Activated CD8-positive, alpha-beta memory T cell treated with anti-CD3 and anti-CD28 coated beads, Interleukin-2, amount 50 U/mL, for 24 hours (primary cell): Measurements from ENCODE around the gene PANK4.

Experiments used
- DNase-seq: peaks from one replicate; pipeline ENCODE4 v3.0.0-alpha.2; 2020; ENCODE audit errors: extremely low read depth

The PANK4 gene

DNA sequence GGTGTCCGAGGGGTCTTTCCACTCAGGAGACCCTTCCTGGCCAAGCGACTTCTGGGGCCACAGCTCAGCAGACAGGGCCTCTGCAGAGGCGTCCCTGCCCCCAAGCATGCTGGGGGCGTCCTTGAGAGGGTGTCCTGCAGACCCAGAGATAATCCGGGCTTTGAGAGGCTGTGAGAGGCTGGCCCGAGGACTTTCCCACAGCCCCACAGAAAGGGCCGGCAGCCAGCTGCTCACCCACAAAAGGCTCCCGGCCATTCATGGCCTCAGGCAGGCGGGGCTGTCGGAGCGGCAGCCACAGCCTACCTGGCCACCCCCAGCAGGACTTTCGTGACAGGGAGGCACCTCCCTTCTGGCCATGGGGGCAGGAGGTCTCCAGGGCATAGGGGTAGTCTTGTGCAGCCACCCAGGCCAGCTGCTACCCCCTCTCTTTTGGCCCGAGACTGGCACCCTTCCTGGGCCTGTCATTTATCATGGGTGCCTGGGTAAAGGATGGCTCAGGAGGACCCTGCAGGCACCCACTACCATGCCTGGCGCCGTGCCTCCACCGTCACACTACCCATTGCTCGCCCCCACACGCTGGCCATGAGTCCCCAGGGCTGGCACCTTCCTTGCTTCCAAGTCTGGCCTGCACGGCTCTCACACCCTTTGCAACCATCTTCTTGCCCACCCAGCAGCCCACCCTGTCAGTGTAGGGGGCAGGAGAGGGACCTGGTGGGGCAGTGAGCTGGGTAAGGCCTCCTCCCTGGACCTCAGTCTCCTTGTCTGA, 18.7 kb upstream of the PANK4 start:
- DNase-seq = no peak

DNA sequence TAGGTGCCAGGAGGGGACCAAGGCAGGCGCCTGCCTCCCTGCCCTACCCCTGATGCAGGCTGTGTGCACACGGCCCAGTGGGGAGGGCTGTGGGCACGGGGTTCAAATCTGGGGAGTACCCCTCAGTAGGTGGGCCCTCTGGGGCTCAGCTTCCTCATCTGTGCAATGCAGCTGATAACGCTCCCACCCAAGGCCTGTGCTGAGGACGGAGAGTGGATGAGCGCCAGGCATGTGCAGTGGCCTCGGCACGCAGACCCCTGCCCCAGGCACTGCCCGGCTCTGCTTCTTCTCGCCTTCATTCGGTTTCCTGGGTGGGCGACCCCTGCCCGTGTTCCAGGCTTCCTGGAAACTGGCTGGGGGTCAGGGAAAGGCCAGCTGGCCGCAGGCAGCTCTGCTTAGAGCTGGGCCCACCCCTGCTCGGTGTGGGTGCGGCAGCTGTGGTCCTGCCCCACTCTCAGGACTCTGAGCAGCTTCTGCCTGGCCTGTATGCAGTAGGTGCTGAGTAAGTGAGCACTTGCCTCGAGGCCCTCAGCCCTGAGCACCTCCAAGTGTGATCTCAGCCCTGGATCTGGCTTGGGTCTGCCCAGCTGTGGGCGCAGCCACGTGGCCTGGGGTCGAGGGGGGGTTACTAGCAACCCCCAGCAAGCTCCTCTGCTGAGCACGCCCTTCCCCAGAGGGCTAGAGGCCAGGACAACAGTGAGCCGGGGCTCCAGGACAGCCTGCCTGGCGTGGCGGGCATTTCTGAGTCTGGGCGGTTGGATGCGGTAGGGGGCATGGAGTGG, 17.9 kb upstream of the PANK4 start:
- no peak for DNase-seq

DNA sequence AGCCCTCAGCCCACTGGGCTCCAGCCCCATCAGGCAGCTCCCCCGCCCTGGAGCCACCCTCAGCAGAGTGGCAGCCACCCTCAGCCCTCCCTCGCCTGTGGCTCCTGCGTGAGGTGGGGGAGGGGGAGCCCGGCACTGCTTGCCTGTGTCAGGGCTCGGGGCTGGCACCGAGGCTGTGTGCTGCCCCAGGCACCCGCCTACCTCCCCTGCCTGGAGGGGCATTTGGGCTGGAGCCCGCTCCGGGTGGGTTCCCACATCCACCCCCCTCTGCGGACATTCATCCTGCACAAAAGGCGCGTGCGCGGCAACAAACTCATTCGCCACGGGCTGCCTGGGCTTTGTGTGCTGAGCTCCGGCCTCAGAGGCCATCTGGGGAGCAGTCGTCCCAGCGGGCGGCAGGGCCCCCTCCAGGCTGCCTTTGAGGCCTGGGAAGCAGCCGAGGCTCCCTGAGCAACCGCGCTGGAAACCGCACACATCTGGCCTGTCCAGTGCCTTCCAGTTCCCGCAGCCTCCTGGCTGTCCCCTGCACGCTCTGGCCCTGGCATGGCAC, 17.2 kb upstream of the PANK4 start:
- no peak for DNase-seq

DNA sequence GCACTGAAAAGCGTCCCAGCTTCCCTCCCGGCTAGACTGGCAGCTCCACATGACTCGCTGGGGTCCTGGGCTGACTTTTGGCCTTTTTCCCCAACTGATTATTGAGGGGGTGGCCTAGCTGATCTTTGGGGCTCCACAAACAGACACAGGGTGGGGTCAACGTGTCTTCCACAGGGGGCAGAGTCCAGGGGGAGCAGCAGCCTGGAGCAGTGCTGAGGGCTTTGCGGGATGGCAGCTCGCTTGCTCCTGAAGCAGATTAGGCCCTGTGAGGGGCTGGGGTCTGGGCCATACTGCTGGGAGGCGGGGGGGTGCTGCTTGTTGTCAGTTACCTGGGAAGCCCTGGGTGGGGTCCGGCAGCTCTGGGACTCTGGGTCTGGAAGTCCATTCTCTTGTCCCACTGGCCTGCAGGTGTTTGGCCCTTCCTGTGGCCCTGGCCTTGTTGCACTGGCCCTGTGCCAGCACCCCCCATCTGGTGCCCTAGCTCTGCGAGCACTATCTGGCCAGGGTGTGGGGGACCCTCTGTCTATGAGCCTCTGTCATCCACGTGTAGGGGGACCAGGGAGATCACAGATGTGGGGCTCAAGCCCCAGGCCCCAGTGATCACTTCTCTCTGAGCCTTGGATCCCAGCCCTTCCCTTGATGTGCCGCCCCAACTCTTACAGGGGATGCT, 16.0 kb upstream of the PANK4 start:
- no peak for DNase-seq

GRCh38 chr1:2541619-2542245, 15.3 kb upstream of the PANK4 start:
- no peak for DNase-seq

GRCh38 chr1:2540816-2541492, 14.6 kb upstream of the PANK4 start:
- DNase-seq = no peak

DNA sequence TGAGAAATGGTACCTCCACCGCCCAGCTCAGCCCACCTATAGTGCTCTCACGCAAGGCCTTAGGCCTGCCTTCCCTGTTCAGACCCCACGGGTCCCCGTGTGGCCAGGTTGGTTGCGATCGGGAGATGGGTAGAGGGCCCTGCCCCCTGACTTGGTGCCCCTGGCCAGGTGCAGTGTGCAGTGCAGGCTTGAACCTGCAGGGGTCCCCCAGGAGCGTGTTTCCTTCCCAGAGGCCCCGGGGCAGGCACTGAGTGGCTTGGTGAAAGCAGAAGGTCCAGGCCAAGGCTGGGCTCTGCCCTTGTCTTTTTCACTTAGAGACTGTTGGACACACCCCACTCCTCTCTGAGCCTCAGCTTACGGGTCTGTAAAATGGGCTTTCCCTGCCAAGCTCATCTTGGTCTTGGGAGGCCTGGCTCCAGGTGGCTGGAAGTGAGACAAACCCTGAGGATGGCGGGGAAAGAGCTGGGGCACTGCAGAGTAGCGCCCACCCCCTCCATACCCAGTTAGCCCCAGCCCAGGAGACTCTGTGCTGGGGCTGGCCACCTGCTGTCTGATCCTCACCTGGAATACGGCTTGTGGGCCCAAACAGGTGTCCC, 13.0 kb upstream of the PANK4 start:
- no peak for DNase-seq

GRCh38 chr1:2538872-2539271, 12.5 kb upstream of the PANK4 start:
- DNase-seq = no peak

DNA sequence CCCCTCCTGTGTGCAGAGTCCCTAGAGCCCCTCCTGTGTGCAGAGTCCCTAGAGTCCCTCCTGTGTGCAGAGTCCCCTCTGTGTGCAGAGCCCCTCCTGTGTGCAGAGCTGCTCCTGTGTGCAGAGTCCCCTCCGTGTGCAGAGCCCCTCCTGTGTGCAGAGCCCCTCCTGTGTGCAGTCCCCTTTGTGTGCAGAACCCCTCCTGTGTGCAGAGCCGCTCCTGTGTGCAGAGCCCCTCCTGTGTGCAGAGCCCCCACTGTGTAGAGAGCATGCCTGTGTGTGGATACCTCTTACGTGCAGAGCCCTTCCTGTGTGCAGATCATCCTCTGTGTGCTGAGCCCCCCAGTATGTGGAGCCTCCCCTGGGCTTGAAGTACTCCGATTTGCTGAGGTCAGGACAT, 12.0 kb upstream of the PANK4 start:
- no peak for DNase-seq

DNA sequence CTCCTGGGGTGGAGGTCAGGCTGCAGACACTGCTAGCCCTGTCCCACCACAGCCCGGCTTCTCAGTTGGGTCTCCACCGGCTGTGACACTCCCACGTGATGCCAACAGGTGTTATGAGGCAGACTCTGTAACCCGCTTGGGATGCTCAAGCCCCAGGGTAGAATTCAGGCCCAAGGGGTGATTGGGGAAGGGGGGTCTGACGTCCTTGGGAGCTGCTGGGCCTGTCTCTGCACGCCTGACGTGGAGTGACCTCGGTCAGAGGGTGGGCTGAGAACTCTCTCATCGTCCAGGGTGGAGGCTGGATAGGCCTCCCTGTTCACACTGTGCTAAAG, 11.4 kb upstream of the PANK4 start:
- DNase-seq = no peak

DNA sequence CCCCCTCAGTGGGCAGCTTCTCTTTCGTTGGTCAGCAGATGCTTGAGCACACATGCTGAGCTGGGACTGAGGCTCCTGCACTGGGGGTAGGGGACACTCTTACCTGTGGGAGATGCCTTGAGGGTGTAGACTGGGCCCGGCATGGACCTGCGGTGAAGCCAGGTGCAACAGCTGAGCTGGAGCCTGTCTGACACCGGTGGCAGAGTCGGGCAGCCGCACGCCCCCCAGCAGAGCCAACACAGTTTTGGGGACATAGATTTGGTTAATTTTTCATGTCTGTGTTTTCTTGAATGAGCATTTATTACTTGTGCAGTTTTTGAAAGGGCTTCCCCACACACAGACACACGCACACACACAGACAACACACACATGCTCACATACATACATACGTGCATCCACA, 9.6 kb upstream of the PANK4 start:
- no peak for DNase-seq

DNA sequence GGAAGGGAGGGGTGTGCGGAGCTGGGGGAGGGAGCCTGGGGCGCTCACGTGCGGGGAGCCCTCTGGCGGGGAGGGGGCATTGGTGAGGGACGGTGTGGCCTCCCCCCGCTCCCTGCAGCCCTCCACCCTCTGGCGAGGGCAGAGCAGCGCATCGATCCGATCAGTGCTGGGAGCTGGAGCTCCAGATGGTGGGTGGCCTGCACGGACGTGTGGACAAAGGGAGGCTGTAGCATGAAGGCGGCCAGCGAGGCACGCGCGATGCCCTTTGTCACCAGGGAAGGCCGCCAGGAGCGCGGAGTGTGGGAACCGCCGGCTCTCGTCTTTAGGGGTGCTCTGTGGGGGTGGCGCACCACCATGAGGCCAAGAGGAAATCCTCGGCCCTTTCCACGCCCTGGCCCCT, 9.1 kb upstream of the PANK4 start:
- no peak for DNase-seq

DNA sequence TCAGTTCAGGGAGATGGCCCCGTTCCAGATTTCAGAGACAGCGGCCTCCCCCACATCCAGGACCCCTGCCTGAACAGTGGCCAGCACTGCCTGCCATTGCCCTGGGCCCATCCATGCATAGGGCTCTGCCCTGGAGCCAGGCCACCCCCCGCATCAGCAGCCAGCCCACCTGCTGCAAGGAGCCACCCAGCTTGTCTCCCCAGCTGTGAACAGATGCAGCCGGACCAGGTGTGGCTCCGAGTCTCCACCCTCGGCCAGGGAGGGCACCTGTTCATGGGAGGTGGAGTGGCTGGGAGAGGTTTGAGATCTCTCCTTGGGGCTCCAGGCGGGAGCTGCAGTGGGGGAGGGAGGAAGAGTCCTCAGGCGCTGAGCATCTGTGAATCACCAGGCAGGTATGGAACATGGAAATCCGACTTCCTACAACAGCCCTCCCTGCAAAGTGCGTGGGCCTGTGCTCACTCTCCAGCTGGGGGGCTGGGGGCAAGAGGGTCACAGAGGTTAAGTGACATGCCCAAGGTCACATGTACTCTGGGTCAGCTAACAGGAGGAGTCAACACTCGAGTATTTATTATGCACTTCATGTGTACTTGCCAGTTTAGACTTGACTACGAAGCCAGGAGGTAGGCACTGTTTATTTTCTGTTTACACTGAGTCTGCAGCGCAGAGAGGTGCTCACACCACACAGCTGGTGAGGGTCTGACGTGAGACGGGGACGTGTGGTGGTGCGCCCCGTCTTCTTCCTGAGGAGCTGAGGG, 8.5 kb upstream of the PANK4 start:
- no peak for DNase-seq

DNA sequence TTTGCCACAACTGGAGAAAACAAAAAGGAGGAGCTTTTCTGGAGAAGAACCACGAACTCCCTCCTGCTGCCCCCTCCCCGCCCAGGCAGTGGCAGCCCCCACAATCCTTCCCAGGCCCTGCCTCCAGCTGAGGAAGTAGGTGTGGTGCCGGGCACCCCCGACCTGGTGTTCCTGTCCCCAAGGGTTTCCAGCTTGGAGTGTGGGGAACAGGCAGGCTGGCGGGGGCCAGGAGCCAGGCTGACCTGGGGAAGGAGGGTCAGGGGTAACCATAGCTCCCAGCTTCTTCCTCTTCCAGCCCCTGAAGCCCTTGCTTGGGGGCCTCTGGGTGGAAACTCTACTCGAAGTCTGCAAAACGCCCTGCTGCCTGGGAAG, 7.9 kb upstream of the PANK4 start:
- no peak for DNase-seq

- no peak for DNase-seq
Measured at GRCh38 chr1:2533365-2533764, 7.0 kb upstream of the PANK4 start.

DNA sequence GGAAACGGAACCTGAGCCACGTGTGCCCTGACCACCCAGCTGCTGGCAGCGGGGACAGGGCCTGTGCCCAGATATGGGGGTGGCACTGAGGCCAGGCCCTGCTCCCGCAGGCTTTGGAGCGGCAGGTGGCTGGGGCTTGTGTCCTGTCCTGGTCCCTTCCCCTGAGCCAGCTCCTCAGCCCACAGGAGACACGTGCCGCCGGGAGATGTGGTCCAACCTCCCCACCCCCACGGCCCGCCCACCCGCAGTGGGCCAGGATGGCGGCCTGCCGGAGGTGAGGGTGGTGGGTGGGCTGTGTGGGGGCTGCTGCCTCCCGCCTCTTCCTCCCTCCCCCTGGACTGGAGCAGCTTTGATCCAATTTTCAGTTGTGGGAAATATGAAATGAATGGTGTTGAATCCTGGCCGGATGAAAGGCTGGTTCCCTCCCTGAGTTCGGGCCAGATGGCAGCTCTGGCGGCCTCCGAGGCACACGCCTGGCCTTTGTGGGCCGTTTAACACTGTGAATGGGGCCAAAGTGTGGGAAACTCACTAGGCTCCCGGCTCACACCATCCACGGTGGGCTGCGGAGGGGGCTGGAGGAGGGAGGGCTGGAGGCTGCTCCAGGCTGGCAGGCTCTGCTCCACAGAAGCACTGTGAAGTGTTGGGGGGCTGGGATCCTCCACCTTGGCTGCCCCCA, 6.2 kb upstream of the PANK4 start:
- DNase-seq = no peak

- no peak for DNase-seq
Measured at GRCh38 chr1:2530513-2531361, 4.3 kb upstream of the PANK4 start.

DNA sequence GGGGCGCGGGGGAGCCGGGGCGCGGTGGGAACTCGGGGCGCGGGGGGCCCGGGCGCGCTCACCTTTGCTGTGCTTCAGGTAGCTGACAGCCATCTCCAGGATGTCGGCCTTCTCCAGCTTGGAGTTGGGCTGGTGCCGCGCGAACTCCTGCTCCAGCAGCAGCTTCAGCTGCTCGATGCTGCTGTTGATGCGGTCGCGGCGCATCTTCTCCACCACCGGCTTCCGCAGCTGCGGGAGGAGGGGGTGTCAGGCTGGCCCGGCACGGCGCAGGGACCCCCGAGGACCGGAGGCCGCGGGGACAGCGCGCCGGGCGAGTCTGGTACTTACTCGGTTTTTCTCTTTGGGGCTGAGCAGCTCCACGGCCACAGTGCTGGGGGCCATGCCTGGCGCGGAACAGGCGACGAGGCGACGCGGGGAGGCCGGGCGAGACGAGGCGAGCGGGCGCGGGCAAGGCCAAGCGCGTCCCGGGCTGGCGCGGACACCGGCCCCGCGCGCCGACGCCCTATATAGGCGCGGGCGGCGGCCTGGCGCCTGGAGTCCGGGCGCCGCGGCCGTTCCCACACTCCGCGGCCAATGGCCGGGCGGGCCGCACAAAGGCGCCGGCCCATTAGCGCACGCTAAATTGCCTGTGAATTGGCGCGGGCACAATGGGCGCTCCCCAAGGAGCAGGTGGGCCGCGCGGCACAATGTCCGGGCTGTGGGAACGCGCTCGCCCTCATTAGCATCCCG, 3.6 kb upstream of the PANK4 start, which contains the start of gene HES5:
TSS of gene HES5 (minus strand) at position 480 of the 729 bp plus-strand sequence. CDS start at position 381, 99 bp downstream.
- DNase-seq = no peak
